ENCODE measurements around the gene GPR146. TPM values are rescaled to one million over a fixed set of nuclear protein-coding genes. Genes with fewer than 3 reads are reported as not detected.

GPR146 gene
- total RNA-seq, 4 donors from 2014 or later, result 8.7 to 49.4 (median 32.7) TPM

- Histone ChIP-seq H3K27ac (peak overlapping the region; percentile 38 to 90 (median 88)), H3K9me3 (no peaks in the 10 kb centered on the region), H3K36me3 (peaks cover 17 to 18% of the 10 kb centered on the region in 2 donors), H3K4me1 (peaks cover 48 to 59% of the 10 kb centered on the region in 2 donors), H3K4me3 (replicated peaks in 1 of 3) (no peak overlapping the region), H3K27me3 (no peaks in the 10 kb centered on the region)
- 46% methylated on average over 18 to 23 of the region's 44 CpGs for WGBS, 2 donors
- DNase-seq, result peak; percentile 77 to 79
- no peak for TF ChIP-seq CTCF (IDR thresholded peaks at IDR 0.05)
- peak in 1 of 2 donors; percentile 18 for TF ChIP-seq POLR2A (IDR thresholded peaks at IDR 0.05)
- intact Hi-C loops (cut with DNase I), result no loop called here
Observed at GRCh38 chr7:1096156-1097119, 52.1 kb downstream of the GPR146 start.

- H3K36me3 ChIP-seq, result peaks cover 10 to 11% of the 10 kb centered on the region in 2 donors
- intact Hi-C loops (cut with DNase I), result no loop called here
- DNase-seq, result no peak
- no peak overlapping the region for H3K4me3 ChIP-seq (replicated peaks in 1 of 3)
- H3K27me3 ChIP-seq, result no peaks in the 10 kb centered on the region
- WGBS, 2 donors, result 89 to 92% methylated on average over 13 of the region's 13 CpGs
- no peak for TF ChIP-seq CTCF (IDR thresholded peaks at IDR 0.05)
- TF ChIP-seq POLR2A (IDR thresholded peaks at IDR 0.05), result no peak
- H3K27ac ChIP-seq, result peak overlapping the region; percentile 38 to 90 (median 88)
- no peaks in the 10 kb centered on the region for H3K9me3 ChIP-seq
- peaks cover 54 to 66% of the 10 kb centered on the region in 2 donors for H3K4me1 ChIP-seq
Observed at GRCh38 chr7:1097120-1097504, 52.8 kb downstream of the GPR146 start.

GRCh38 chr7:1098243-1099153, 54.2 kb downstream of the GPR146 start:
- H3K36me3 ChIP-seq, result no peaks in the 10 kb centered on the region
- H3K27me3 ChIP-seq, result no peaks in the 10 kb centered on the region
- WGBS, 2 donors, result 93 to 95% methylated on average over 43 of the region's 43 CpGs
- H3K4me3 ChIP-seq (replicated peaks in 1 of 3), result no peak overlapping the region
- no peak for DNase-seq
- no peak overlapping the region for H3K27ac ChIP-seq
- intact Hi-C loops (cut with DNase I), result no loop called here
- H3K9me3 ChIP-seq, result no peaks in the 10 kb centered on the region
- peaks cover 54 to 66% of the 10 kb centered on the region in 2 donors for H3K4me1 ChIP-seq
- TF ChIP-seq CTCF (IDR thresholded peaks at IDR 0.05), result no peak
- TF ChIP-seq POLR2A (IDR thresholded peaks at IDR 0.05), result no peak

- peaks cover 51 to 60% of the 10 kb centered on the region in 2 donors for H3K4me1 ChIP-seq
- H3K4me3 ChIP-seq (replicated peaks in 1 of 3), result no peak overlapping the region
- H3K9me3 ChIP-seq, result no peaks in the 10 kb centered on the region
- 98 to 99% methylated on average over 26 of the region's 26 CpGs for WGBS, 2 donors
- TF ChIP-seq CTCF (IDR thresholded peaks at IDR 0.05) (no peak), POLR2A (IDR thresholded peaks at IDR 0.05) (no peak)
- DNase-seq, result no peak
- H3K36me3 ChIP-seq, result no peaks in the 10 kb centered on the region
- no peak overlapping the region for H3K27ac ChIP-seq
- no peaks in the 10 kb centered on the region for H3K27me3 ChIP-seq
- intact Hi-C loops (cut with DNase I), result no loop called here
Observed at GRCh38 chr7:1099154-1099542, 54.8 kb downstream of the GPR146 start.

Data from thyroid gland (tissue), 4 donors.